SK-N-SH (cell line): ENCODE measurements around the gene RPL19. TPM values are rescaled to one million over a fixed set of nuclear protein-coding genes. Genes with fewer than 3 reads are reported as not detected.
"Not testable (repeated sequence)": the region's sequence is repeated elsewhere in the genome, so short reads cannot be mapped to it uniquely, and the experiment has no call there.

ENCODE experiments used
- CTCF ChIA-PET: fragments of 300-600, 350-600 bp; formaldehyde crosslinking; extraction: SDS; loops from one replicate; lab custom pipeline; 2021; lab: Yijun Ruan, JAX
- POLR2A ChIA-PET: fragments of 350-600 bp; sonication (Branson Sonifier 250); formaldehyde crosslinking; extraction: SDS; loops from one replicate; lab custom pipeline; 2020; ENCODE audit warnings: antibody characterized with exemption, inconsistent platforms; lab: Yijun Ruan, JAX
- DNase-seq: peaks from one replicate; pipeline ENCODE4 v3.0.0; 2012
- H2AFZ ChIP-seq: fragments of 200-600 bp; sonication (generic); 2 replicates; pipeline ENCODE4 v1.8.1; 2016; ENCODE audit warnings: antibody characterized with exemption, mild to moderate bottlenecking, low read depth
- H3F3A ChIP-seq: fragments of 200-600 bp; sonication (generic); replicated peaks from 2 replicates; pipeline ENCODE3; 2016; ENCODE audit warnings: antibody characterized with exemption, mild to moderate bottlenecking; ENCODE audit not compliant: insufficient read depth
- H3K27ac ChIP-seq, 2 experiments: fragments of 200-500 bp in 1 of 2; fragments of 200-600 bp in 1 of 2; sonication (Bioruptor generic) in 1 of 2; sonication (generic), shearing (Covaris generic) in 1 of 2; 2 replicates each; pipeline versions ENCODE4 v1.5.1 to v1.6.1; 2014 to 2016; ENCODE audit warnings: low read depth in 2 of 2, inconsistent platforms in 1 of 2, low read length in 1 of 2, mild to moderate bottlenecking in 1 of 2, mixed read lengths in 1 of 2
- H3K27me3 ChIP-seq: fragments of 200-600 bp; sonication (generic), shearing (Covaris generic); 2 replicates; pipeline ENCODE4 v1.6.1; 2016; ENCODE audit warnings: mixed run types; ENCODE audit not compliant: insufficient read depth
- H3K36me3 ChIP-seq, 2 experiments: fragments of 200-500 bp in 1 of 2; fragments of 200-600 bp in 1 of 2; sonication (Bioruptor generic) in 1 of 2; sonication (generic) in 1 of 2; replicated peaks in 1 of 2; 2 replicates each; pipeline versions ENCODE3 to v1.5.1; 2014 to 2016; ENCODE audit warnings: low read length in 1 of 2, mild to moderate bottlenecking in 1 of 2; ENCODE audit not compliant: insufficient read depth in 2 of 2, control insufficient read depth in 1 of 2
- H3K4me1 ChIP-seq, 2 experiments: fragments of 200-500 bp in 1 of 2; fragments of 200-600 bp in 1 of 2; sonication (Bioruptor generic) in 1 of 2; sonication (generic), shearing (Covaris generic) in 1 of 2; 2 replicates each; pipeline versions ENCODE4 v1.5.1 to v1.6.1; 2014 to 2016; ENCODE audit warnings: low read depth in 1 of 2, low read length in 1 of 2, mixed run types in 1 of 2; ENCODE audit not compliant: insufficient read depth in 2 of 2, control insufficient read depth in 1 of 2
- H3K4me2 ChIP-seq: fragments of 200-600 bp; sonication (generic), shearing (Covaris generic); 2 replicates; pipeline ENCODE4 v1.6.1; 2017; ENCODE audit warnings: mixed run types
- H3K4me3 ChIP-seq, 2 experiments: fragments of 200-500 bp in 1 of 2; fragments of 200-600 bp in 1 of 2; sonication (Bioruptor generic) in 1 of 2; sonication (generic), shearing (Covaris generic) in 1 of 2; 2 replicates each; pipeline versions ENCODE4 v1.5.1 to v1.8.1; 2014 to 2016; ENCODE audit warnings: low read depth in 2 of 2, inconsistent platforms in 1 of 2, low read length in 1 of 2, mild to moderate bottlenecking in 1 of 2, mixed read lengths in 1 of 2, moderate library complexity in 1 of 2
- H3K79me2 ChIP-seq: fragments of 200-600 bp; sonication (generic); 2 replicates; pipeline ENCODE4 v1.8.1; 2017; ENCODE audit warnings: mild to moderate bottlenecking; ENCODE audit not compliant: insufficient read depth
- H3K9ac ChIP-seq: fragments of 200-600 bp; sonication (generic); 2 replicates; pipeline ENCODE4 v1.6.1; 2017; ENCODE audit warnings: mixed run types
- H3K9me2 ChIP-seq: fragments of 200-600 bp; sonication (generic); 2 replicates; pipeline ENCODE4 v1.6.1; 2017; ENCODE audit warnings: mixed run types
- H3K9me3 ChIP-seq: fragments of 200-600 bp; sonication (generic); 2 replicates; pipeline ENCODE4 v1.6.1; 2017; ENCODE audit warnings: mixed run types, mild to moderate bottlenecking, moderate library complexity
- H4K20me1 ChIP-seq: fragments of 200-600 bp; sonication (generic); 2 replicates; pipeline ENCODE4 v1.6.1; 2017; ENCODE audit warnings: mild to moderate bottlenecking, mixed run types; ENCODE audit not compliant: insufficient read depth
- CHD2 ChIP-seq: fragments of 150-350 bp; IDR thresholded peaks from 2 replicates; pipeline ENCODE4 v1.6.1; 2018; ENCODE audit warnings: low read length; ENCODE audit not compliant: partially characterized antibody
- EZH2phosphoT487 ChIP-seq: fragments of 200-600 bp; sonication (generic); IDR thresholded peaks from 2 replicates; pipeline ENCODE4 v1.6.1; 2017; ENCODE audit warnings: low read depth, mixed run types, mild to moderate bottlenecking, antibody characterized with exemption, moderate library complexity, borderline replicate concordance
- GABPA ChIP-seq: IDR thresholded peaks from 2 replicates; pipeline ENCODE4 v1.4.0; 2012; ENCODE audit warnings: low read depth, mild to moderate bottlenecking
- MAX ChIP-seq: IDR thresholded peaks from 2 replicates; pipeline ENCODE4 v1.4.0; 2012; ENCODE audit warnings: low read depth
- PBX3 ChIP-seq: IDR thresholded peaks from 2 replicates; pipeline ENCODE4; 2012
- RAD21 ChIP-seq: IDR thresholded peaks from 2 replicates; pipeline ENCODE4 v1.6.1; 2012; ENCODE audit warnings: mild to moderate bottlenecking, low read length
- SIN3A ChIP-seq: IDR thresholded peaks from 2 replicates; pipeline ENCODE4 v1.6.1; 2012; ENCODE audit warnings: low read depth, mild to moderate bottlenecking, low read length, moderate library complexity, borderline replicate concordance
- SMC3 ChIP-seq: IDR thresholded peaks from 2 replicates; pipeline ENCODE4 v1.6.1; 2012; ENCODE audit warnings: low read depth, low read length, improper control_type of control experiment
- TCF12 ChIP-seq: IDR thresholded peaks from 2 replicates; pipeline ENCODE4 v1.4.0; 2012
- USF2 ChIP-seq: fragments of 150-350 bp; IDR thresholded peaks from 2 replicates; pipeline ENCODE4 v1.6.1; 2017; ENCODE audit warnings: antibody characterized with exemption, low read length, low read depth, borderline replicate concordance
- ZBTB33 ChIP-seq: IDR thresholded peaks from 2 replicates; pipeline ENCODE4 v1.4.0; 2012; ENCODE audit warnings: low read depth, borderline replicate concordance
- WGBS: methylation state at CpG from one replicate; pipeline ENCODE4 v1.1.6; 2017; ENCODE audit warnings: low lambda C conversion rate; 5-methylcytosine and 5-hydroxymethylcytosine counted together
- polyA plus RNA-seq, 3 experiments: library from polyadenylated mRNA; depleted of rRNA; stranded (reverse); fragments of >200 nt; gene quantifications; 2 replicates each; pipeline ENCODE4 v1.2.3, GENCODE V29; 2012
- TF ChIP-seq, protein P1 (sequence below): fragments of 200-600 bp; sonication (generic); IDR thresholded peaks from 2 replicates; pipeline ENCODE4 v1.6.1; 2017; ENCODE audit warnings: antibody characterized with exemption, mild to moderate bottlenecking, moderate library complexity
- TF ChIP-seq, protein P2 (sequence below): IDR thresholded peaks from 2 replicates; pipeline ENCODE4 v1.4.0; 2012; ENCODE audit warnings: low read depth, borderline replicate concordance

The RPL19 gene
- polyA plus RNA-seq, 1 of the 3 experiments (the other 2 are of a cell fraction) = 3,473 TPM

DNA sequence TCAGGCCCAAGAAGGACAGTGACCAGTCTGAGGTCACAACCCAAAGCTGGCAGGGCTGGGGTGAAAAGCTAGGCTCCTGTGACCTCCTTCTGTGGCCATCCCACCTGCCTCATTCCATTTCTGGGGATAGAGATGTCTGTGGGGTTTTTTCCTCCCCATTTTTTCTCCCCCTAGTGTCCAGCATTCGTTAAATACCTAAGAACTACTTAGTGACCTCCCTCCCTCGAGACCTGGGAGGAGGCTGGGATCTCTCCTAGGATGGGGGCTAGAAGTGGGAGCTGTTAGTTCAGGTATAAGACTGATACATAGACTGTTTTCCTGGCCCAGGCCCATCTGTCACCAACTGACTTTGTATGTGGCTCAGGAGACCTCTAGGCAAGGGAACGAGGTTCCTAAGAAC is 46.2 kb downstream of the RPL19 start:
- ChIA-PET CTCF (interaction anchor here (0.8 to 22.6 kb wide), 9 partner anchors 9 to 264 kb away, joined by 3 to 781 read pairs (median 22); partner anchors contain the start of genes CACNB1, RPL19 and STAC2), POLR2A (interaction anchor here (0.6 to 2.4 kb wide), 4 partner anchors 14 to 103 kb away, joined by 3 to 19 read pairs (median 4); partner anchors contain the start of gene RPL19)
- no peaks in the 10 kb centered on the region for H3K36me3 ChIP-seq
- no peaks in the 10 kb centered on the region for H3K79me2 ChIP-seq
- H3K4me1 ChIP-seq = peaks cover 0 to 2% of the 10 kb centered on the region in 2 experiments; a peak in 1 of 4 replicates
- H2AFZ ChIP-seq = no peak overlapping the region
- no peaks in the 10 kb centered on the region for H3K9me3 ChIP-seq
- DNase-seq = no peak
- H3K27ac ChIP-seq = no peak overlapping the region
- H3F3A ChIP-seq = no peaks in the 10 kb centered on the region
- H3K27me3 ChIP-seq = no peaks in the 10 kb centered on the region
- TF ChIP-seq GABPA (no peak), RAD21 (no peak), PBX3 (no peak), MAX (no peak), ZBTB33 (no peak), USF2 (no peak), SMC3 (no peak), SIN3A (no peak), CHD2 (no peak), EZH2phosphoT487 (no peak), TCF12 (no peak)
- TF ChIP-seq, protein P1, sequence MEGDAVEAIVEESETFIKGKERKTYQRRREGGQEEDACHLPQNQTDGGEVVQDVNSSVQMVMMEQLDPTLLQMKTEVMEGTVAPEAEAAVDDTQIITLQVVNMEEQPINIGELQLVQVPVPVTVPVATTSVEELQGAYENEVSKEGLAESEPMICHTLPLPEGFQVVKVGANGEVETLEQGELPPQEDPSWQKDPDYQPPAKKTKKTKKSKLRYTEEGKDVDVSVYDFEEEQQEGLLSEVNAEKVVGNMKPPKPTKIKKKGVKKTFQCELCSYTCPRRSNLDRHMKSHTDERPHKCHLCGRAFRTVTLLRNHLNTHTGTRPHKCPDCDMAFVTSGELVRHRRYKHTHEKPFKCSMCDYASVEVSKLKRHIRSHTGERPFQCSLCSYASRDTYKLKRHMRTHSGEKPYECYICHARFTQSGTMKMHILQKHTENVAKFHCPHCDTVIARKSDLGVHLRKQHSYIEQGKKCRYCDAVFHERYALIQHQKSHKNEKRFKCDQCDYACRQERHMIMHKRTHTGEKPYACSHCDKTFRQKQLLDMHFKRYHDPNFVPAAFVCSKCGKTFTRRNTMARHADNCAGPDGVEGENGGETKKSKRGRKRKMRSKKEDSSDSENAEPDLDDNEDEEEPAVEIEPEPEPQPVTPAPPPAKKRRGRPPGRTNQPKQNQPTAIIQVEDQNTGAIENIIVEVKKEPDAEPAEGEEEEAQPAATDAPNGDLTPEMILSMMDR = no peak; the same call in 1 of the 2 replicates
- TF ChIP-seq, protein P2, sequence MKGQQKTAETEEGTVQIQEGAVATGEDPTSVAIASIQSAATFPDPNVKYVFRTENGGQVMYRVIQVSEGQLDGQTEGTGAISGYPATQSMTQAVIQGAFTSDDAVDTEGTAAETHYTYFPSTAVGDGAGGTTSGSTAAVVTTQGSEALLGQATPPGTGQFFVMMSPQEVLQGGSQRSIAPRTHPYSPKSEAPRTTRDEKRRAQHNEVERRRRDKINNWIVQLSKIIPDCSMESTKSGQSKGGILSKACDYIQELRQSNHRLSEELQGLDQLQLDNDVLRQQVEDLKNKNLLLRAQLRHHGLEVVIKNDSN = no peak
- no peaks in the 10 kb centered on the region for H4K20me1 ChIP-seq
- 68% methylated on average over 3 of the region's 3 CpGs for WGBS
- H3K4me3 ChIP-seq = no peak overlapping the region
- H3K4me2 ChIP-seq = no peak overlapping the region
- H3K9ac ChIP-seq = no peak overlapping the region
- no peaks in the 10 kb centered on the region for H3K9me2 ChIP-seq

GRCh38 chr17:39250076-39250475 is 50.0 kb downstream of the RPL19 start:
- H3F3A ChIP-seq, H3K27ac ChIP-seq, POLR2A ChIA-PET, H3K4me2 ChIP-seq, DNase-seq, H3K4me3 ChIP-seq, H3K9ac ChIP-seq, H3K9me2 ChIP-seq, H3K9me3 ChIP-seq, H3K4me1 ChIP-seq, H2AFZ ChIP-seq, H4K20me1 ChIP-seq, H3K27me3 ChIP-seq, H3K79me2 ChIP-seq: not testable (repeated sequence)
- H3K36me3 ChIP-seq = peaks cover 5 to 17% of the 10 kb centered on the region in 2 experiments
- CTCF ChIA-PET = interaction anchor here (1.0 to 22.6 kb wide), 3 partner anchors 18 to 267 kb away, joined by 3 to 781 read pairs (median 207); partner anchors contain the start of genes CACNB1, RPL19 and STAC2
- whole genome bisulfite sequencing = 96% methylated on average over 12 of the region's 12 CpGs
